Memory B cell (primary cell): ENCODE results near the gene NDUFS1.
"Not testable (repeated sequence)": the region's sequence is repeated elsewhere in the genome, so short reads cannot be mapped to it uniquely, and the experiment has no call there.

ENCODE experiments used
- ATAC-seq: fragments of 150-1000 bp; cut with Tn5 transposase; 2 replicates; pipeline ENCODE4 v1.10.0; 2021; ENCODE audit warnings: low read depth, mild to moderate bottlenecking, moderate library complexity
- DNase-seq, 2 donors: peaks; one replicate each; pipeline ENCODE4 v3.0.0; 2022; ENCODE audit warnings: low spot score in 2 of 2
- H3K27ac Mint-ChIP-seq: one replicate; pipeline ENCODE4 v1.8.0; 2022; ENCODE audit warnings: mild to moderate bottlenecking, moderate library complexity, mixed read lengths
- H3K27me3 Mint-ChIP-seq: one replicate; pipeline ENCODE4 v1.8.0; 2022; ENCODE audit warnings: mixed read lengths
- H3K36me3 Mint-ChIP-seq: one replicate; pipeline ENCODE4 v1.8.0; 2022; ENCODE audit warnings: mild to moderate bottlenecking, mixed read lengths
- H3K4me1 Mint-ChIP-seq: one replicate; pipeline ENCODE4 v1.8.0; 2022; ENCODE audit warnings: mixed read lengths
- H3K4me3 Mint-ChIP-seq: one replicate; pipeline ENCODE4 v1.8.0; 2022; ENCODE audit warnings: mild to moderate bottlenecking, moderate library complexity, mixed read lengths
- H3K9me3 Mint-ChIP-seq: one replicate; pipeline ENCODE4 v1.8.0; 2022; ENCODE audit warnings: mixed read lengths

The NDUFS1 gene

DNA sequence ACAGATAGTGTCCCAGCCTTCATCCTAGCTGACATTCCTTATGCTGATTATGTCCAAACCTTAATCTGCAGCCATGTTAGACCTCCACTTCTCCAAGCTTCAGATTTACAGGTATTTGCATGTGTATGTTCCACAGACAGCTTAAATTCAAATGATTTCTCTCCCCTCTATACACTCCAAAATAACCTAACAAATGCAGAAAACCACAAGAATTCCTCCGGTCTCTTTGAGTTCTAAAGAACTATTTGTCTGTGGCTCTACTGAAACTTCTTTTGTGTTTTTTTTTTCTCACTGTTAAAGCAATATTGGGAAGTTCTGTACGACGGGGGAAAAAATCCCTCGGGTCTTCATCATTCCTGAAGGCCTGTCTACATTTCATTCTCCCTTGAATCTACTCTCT is 8.6 kb downstream of the NDUFS1 start:
- DNase-seq, result no peak
- Mint-ChIP-seq H3K4me3 (no peak overlapping the region), H3K9me3 (no peaks in the 10 kb centered on the region), H3K36me3 (peaks cover 24% of the 10 kb centered on the region), H3K27me3 (no peaks in the 10 kb centered on the region), H3K27ac (peak overlapping the region; percentile 14), H3K4me1 (peaks cover 12% of the 10 kb centered on the region)
- no peak for ATAC-seq

DNA sequence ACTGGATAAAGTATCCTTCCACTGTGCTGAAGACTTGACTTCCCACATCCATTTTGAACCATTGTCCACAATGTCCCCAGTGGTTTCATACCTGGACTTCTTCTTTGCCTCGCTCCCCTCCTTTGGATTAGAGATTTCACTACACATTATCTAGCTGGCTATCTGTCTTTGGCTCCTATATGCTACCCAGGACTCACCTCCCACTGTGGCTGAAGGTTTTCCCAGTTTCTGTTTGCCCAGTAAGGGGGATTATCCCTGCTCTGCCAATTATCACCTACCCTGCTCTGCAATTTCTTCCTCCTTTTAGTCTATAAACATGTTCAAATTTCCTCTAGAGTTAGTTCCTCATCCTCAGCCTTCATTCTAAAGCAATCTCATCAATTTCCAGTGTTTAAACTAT is 9.1 kb downstream of the NDUFS1 start:
- no peak for ATAC-seq
- H3K4me3 Mint-ChIP-seq, result no peak overlapping the region
- H3K9me3 Mint-ChIP-seq, result no peaks in the 10 kb centered on the region
- no peak for DNase-seq
- no peaks in the 10 kb centered on the region for H3K27me3 Mint-ChIP-seq
- peak overlapping the region; percentile 14 for H3K27ac Mint-ChIP-seq
- H3K4me1 Mint-ChIP-seq, result peaks cover 12% of the 10 kb centered on the region
- H3K36me3 Mint-ChIP-seq, result peaks cover 26% of the 10 kb centered on the region

DNA sequence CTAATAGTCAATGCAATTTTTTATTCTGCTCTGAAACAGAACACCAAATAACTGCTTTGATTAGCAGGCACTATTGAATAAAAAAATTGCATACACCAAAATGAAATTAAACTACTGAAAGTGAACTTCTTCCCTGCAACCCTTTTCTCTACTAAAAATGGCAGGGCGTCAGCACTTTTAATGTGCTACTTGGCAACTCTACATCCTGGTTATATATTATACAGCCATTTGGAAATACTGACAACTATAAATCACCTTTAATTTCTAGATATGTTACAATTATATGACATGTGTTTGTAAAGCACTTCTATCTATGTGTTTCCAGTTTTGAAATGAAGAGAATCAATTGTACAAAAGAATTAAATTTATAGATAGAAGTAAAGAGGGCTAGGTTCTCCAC is 9.9 kb downstream of the NDUFS1 start:
- no peaks in the 10 kb centered on the region for H3K27me3 Mint-ChIP-seq
- ATAC-seq (no peak), DNase-seq (no peak)
- no peaks in the 10 kb centered on the region for H3K9me3 Mint-ChIP-seq
- no peak overlapping the region for H3K4me3 Mint-ChIP-seq
- peaks cover 12% of the 10 kb centered on the region for H3K4me1 Mint-ChIP-seq
- H3K36me3 Mint-ChIP-seq, result peaks cover 31% of the 10 kb centered on the region
- H3K27ac Mint-ChIP-seq, result no peak overlapping the region

GRCh38 chr2:206145665-206146064 is 13.6 kb downstream of the NDUFS1 start:
- H3K4me3 Mint-ChIP-seq, result no peak overlapping the region
- no peaks in the 10 kb centered on the region for H3K27me3 Mint-ChIP-seq
- H3K9me3 Mint-ChIP-seq, result no peaks in the 10 kb centered on the region
- peaks cover 3% of the 10 kb centered on the region for H3K4me1 Mint-ChIP-seq
- H3K27ac Mint-ChIP-seq, result peak overlapping the region; percentile 6
- DNase-seq (no peak), ATAC-seq (no peak)
- H3K36me3 Mint-ChIP-seq, result peaks cover 35% of the 10 kb centered on the region

DNA sequence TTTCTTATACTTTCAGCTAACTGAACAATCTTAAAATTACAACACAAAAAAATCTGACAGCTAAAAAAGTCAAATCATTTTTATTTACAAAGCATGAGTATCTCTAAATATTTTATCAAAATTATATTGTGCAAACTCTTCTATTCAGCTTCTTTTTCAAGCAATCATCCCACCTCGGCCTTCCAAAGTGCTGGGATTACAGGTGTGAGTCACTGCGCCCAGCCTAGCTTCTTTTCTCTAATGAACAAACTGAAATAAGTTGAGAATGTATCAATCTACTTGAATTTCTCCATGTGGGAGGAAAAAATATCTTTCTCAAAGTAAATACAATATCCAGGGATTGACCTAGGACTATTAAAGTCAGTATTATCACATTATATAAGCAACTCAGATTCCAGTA is 14.9 kb downstream of the NDUFS1 start:
- H3K9me3 Mint-ChIP-seq, result no peaks in the 10 kb centered on the region
- no peak overlapping the region for H3K27ac Mint-ChIP-seq
- H3K4me1 Mint-ChIP-seq, result no peaks in the 10 kb centered on the region
- ATAC-seq (no peak), DNase-seq (no peak)
- no peaks in the 10 kb centered on the region for H3K27me3 Mint-ChIP-seq
- H3K4me3 Mint-ChIP-seq, result no peak overlapping the region
- peaks cover 29% of the 10 kb centered on the region for H3K36me3 Mint-ChIP-seq

GRCh38 chr2:206143451-206143850 is 15.8 kb downstream of the NDUFS1 start:
- H3K9me3 Mint-ChIP-seq, result no peaks in the 10 kb centered on the region
- no peak overlapping the region for H3K27ac Mint-ChIP-seq

DNA sequence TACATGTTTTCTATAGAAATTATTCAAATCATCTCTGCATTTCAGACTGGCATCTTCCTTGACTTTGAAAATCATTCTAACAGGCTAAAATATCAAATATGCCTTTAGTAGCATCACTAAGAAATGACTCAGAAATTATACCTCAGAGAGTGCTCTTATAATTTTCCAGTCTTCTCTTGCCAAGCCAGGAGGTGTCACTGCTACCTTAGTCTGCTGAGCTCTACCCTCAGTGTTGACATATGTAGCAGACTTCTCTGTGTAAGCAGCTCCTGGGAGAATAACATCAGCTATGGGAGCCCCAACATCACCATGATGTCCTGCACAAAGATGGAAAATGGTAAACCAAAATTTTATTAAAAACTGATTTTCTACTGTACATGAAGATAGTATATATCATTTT is 31.6 kb downstream of the NDUFS1 start:
- Mint-ChIP-seq H3K9me3 (no peaks in the 10 kb centered on the region), H3K27me3 (no peaks in the 10 kb centered on the region), H3K4me1 (no peaks in the 10 kb centered on the region), H3K36me3 (peaks cover 15% of the 10 kb centered on the region), H3K27ac (no peak overlapping the region), H3K4me3 (no peak overlapping the region)
- no peak for ATAC-seq
- no peak for DNase-seq

More at GRCh38 chr2:206143451-206143850, 15.8 kb downstream of the NDUFS1 start:
- no peaks in the 10 kb centered on the region for H3K4me1 Mint-ChIP-seq
- no peaks in the 10 kb centered on the region for H3K27me3 Mint-ChIP-seq
- no peak overlapping the region for H3K4me3 Mint-ChIP-seq
- DNase-seq (no peak), ATAC-seq (no peak)
- H3K36me3 Mint-ChIP-seq, result peaks cover 25% of the 10 kb centered on the region

GRCh38 chr2:206125901-206126300 is 33.3 kb downstream of the NDUFS1 start:
- no peak overlapping the region for H3K4me3 Mint-ChIP-seq
- DNase-seq (no peak), ATAC-seq (no peak)
- peaks cover 28% of the 10 kb centered on the region for H3K36me3 Mint-ChIP-seq
- H3K27me3 Mint-ChIP-seq, result no peaks in the 10 kb centered on the region
- peaks cover 2% of the 10 kb centered on the region for H3K9me3 Mint-ChIP-seq
- H3K27ac Mint-ChIP-seq, result no peak overlapping the region
- no peaks in the 10 kb centered on the region for H3K4me1 Mint-ChIP-seq

GRCh38 chr2:206122569-206122968 is 36.7 kb downstream of the NDUFS1 start:
- not testable (repeated sequence) for DNase-seq, H3K27me3 Mint-ChIP-seq, H3K27ac Mint-ChIP-seq, ATAC-seq, H3K9me3 Mint-ChIP-seq, H3K4me3 Mint-ChIP-seq, H3K4me1 Mint-ChIP-seq
- H3K36me3 Mint-ChIP-seq, result peaks cover 31% of the 10 kb centered on the region

DNA sequence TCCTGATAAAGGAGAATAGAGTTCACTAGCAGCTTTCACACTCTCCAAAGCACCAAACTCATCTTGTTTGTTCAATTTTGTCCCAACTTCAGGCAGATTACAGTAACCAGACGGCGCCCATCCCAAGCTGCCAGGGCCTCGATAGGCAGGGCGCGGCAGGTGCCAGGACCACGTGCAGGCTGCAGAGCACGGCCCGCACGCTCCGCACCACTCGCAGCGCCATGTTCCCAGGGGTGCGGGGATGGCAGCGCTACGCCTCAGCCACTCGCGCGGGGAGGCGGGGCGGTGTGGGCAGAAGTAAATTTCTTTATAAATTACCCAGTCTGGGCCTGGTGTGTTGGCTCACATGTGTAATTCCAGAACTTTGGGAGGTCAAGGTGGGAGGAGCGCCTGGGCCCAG is 43.0 kb downstream of the NDUFS1 start:
- H3K27ac Mint-ChIP-seq, result no peak overlapping the region
- peaks cover 17% of the 10 kb centered on the region for H3K36me3 Mint-ChIP-seq
- peaks cover 6% of the 10 kb centered on the region for H3K9me3 Mint-ChIP-seq
- no peak overlapping the region for H3K4me3 Mint-ChIP-seq
- no peaks in the 10 kb centered on the region for H3K27me3 Mint-ChIP-seq
- ATAC-seq (no peak), DNase-seq (no peak)
- H3K4me1 Mint-ChIP-seq, result no peaks in the 10 kb centered on the region

- Mint-ChIP-seq H3K4me1 (no peaks in the 10 kb centered on the region), H3K9me3 (peaks cover under 1% of the 10 kb centered on the region), H3K27me3 (no peaks in the 10 kb centered on the region), H3K4me3 (no peak overlapping the region), H3K27ac (no peak overlapping the region), H3K36me3 (peaks cover 8% of the 10 kb centered on the region)
- ATAC-seq (no peak), DNase-seq (no peak)
Measured at GRCh38 chr2:206115026-206115578, 44.1 kb downstream of the NDUFS1 start.

GRCh38 chr2:206112846-206113547 is 46.2 kb downstream of the NDUFS1 start:
- Mint-ChIP-seq H3K27me3 (no peaks in the 10 kb centered on the region), H3K27ac (no peak overlapping the region), H3K9me3 (no peaks in the 10 kb centered on the region), H3K36me3 (peaks cover 6% of the 10 kb centered on the region), H3K4me1 (peaks cover 2% of the 10 kb centered on the region), H3K4me3 (no peak overlapping the region)
- DNase-seq (no peak), ATAC-seq (no peak)

DNA sequence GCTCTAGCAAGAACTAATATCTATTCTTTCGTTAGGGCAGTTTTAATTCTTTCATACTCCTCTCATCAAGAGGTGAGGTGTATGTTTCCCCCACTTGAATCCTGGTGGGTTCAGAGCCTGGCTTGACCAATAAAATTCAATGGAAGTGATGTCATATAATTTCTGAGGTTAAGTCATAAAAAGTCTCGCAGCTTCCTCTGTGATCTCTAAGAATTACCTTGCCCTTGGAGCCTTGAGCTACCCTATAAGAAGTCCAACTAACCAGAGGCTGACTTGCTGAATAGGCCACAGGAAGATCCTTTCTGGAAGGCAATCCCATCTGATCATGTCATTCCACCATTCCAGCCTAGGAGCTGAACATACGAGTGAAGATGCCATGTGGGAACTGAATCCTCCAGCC is 47.1 kb downstream of the NDUFS1 start:
- H3K9me3 Mint-ChIP-seq, result no peaks in the 10 kb centered on the region
- no peak overlapping the region for H3K27ac Mint-ChIP-seq
- no peaks in the 10 kb centered on the region for H3K27me3 Mint-ChIP-seq
- H3K4me3 Mint-ChIP-seq, result no peak overlapping the region
- no peak for ATAC-seq
- peaks cover 2% of the 10 kb centered on the region for H3K4me1 Mint-ChIP-seq
- peaks cover 6% of the 10 kb centered on the region for H3K36me3 Mint-ChIP-seq
- DNase-seq, result no peak

- Mint-ChIP-seq H3K27me3 (no peaks in the 10 kb centered on the region), H3K4me3 (no peak overlapping the region), H3K36me3 (peaks cover 6% of the 10 kb centered on the region), H3K27ac (no peak overlapping the region), H3K9me3 (no peaks in the 10 kb centered on the region), H3K4me1 (peaks cover 2% of the 10 kb centered on the region)
- DNase-seq (no peak), ATAC-seq (no peak)
Measured at GRCh38 chr2:206108713-206109112, 50.5 kb downstream of the NDUFS1 start.

DNA sequence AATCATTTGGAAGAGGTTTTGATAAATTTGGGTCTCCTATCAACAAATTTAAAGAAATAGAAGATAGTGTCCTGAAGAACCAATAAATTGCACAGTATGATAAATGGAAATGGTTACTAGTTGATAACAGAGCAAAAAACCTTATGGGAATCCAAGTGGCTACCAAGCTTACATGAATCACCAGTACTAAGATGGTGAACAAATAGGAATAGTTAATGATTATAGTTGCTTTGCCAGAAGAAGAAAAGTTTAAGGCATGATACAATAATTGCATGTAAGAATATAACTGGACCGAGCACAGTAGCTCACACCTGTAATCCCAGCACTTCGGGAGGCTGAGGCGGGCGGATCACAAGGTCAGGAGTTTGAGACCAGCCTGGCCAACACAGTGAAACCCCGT is 53.7 kb downstream of the NDUFS1 start:
- Mint-ChIP-seq H3K27me3 (no peaks in the 10 kb centered on the region), H3K4me1 (peaks cover 2% of the 10 kb centered on the region), H3K9me3 (no peaks in the 10 kb centered on the region), H3K4me3 (no peak overlapping the region), H3K27ac (no peak overlapping the region), H3K36me3 (no peaks in the 10 kb centered on the region)
- no peak for DNase-seq
- ATAC-seq, result no peak
